ENCODE results near the gene ZBTB5. TPM values are rescaled to one million over a fixed set of nuclear protein-coding genes. Genes with fewer than 3 reads are reported as not detected.
A peak's percentile ranks its signal among the peaks of the same experiment; 100 is the strongest.
"Not testable (repeated sequence)": the region's sequence is repeated elsewhere in the genome, so short reads cannot be mapped to it uniquely, and the experiment has no call there.

Gene ZBTB5, protein sequence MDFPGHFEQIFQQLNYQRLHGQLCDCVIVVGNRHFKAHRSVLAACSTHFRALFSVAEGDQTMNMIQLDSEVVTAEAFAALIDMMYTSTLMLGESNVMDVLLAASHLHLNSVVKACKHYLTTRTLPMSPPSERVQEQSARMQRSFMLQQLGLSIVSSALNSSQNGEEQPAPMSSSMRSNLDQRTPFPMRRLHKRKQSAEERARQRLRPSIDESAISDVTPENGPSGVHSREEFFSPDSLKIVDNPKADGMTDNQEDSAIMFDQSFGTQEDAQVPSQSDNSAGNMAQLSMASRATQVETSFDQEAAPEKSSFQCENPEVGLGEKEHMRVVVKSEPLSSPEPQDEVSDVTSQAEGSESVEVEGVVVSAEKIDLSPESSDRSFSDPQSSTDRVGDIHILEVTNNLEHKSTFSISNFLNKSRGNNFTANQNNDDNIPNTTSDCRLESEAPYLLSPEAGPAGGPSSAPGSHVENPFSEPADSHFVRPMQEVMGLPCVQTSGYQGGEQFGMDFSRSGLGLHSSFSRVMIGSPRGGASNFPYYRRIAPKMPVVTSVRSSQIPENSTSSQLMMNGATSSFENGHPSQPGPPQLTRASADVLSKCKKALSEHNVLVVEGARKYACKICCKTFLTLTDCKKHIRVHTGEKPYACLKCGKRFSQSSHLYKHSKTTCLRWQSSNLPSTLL
- 7.7 and 8.8 TPM in 2 replicates for total RNA-seq (2021)
- percentile 83 among the genes with signal in this experiment for Bru-seq, nascent RNA
- percentile 80 among the genes with signal in this experiment for BruChase-seq, experiment 1, labeled RNA remaining after a 2-hour chase
- BruChase-seq, experiment 2, labeled RNA remaining after a 6-hour chase = percentile 46 among the genes with signal in this experiment
- long read RNA-seq, partial matches to known transcripts = 3 of 4 reads
- long read RNA-seq, other reads (novel, unspliced or antisense) = 1 of 4 reads

DNA sequence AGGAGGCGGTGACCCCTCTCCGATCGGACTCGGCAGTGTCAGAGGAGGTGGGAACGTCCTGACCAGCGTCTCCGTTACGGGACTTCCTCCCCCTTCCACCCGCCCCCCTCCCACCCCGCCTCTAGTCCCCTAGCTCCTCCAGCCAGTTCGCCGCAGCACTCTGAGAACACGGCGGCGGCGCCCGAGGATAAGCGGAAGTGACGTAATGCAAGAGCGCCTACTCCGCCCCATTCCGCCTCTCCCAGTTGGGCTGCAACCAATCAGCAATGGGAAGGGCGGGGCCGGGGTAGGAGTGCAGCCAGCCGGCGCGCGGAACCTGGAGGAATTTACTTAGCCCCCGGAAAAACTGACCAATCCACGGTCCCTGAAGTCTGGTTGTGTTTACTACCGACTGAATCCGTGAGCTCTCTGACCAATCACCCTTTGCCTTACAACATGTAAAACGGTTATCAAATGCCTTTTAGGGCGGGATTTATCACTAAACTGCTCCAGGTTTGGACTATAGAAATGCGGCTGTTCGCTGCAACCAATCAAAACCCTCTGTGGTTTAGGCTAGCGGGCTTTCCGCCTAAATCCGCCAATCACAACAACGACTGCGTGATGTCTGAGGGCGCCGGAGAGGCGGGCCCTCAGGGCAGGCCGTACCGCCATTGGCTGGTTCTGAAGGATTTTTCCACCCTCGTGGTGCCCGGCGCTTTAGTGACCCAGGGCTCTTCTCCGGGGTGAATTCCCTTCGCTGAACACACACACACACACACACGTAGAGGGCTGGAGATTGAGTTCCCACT lies at the start of gene ZBTB5:
Gene ZBTB5, minus strand, starts transcription at position 202 of the 788 bp plus-strand sequence. CDS start 22,899 bp downstream, outside the sequence.
- Histone ChIP-seq H3K36me3 (ENCODE audit: low read depth) (no peaks in the 10 kb centered on the region), H2AFZ (peak within 1 kb of the TSS; percentile 92), H3F3A (ENCODE audit: insufficient read depth, low read depth) (peaks cover 27% of the 10 kb centered on the region), H3K9me2 (ENCODE audit: insufficient read depth) (no peaks in the 10 kb centered on the region), H3K4me3 (peak within 1 kb of the TSS; percentile 92), H3K4me2 (peak within 1 kb of the TSS; percentile 99), H3K4me1 (replicated peaks; ENCODE audit: insufficient read depth) (peaks cover 21% of the 10 kb centered on the region), H3K79me2 (ENCODE audit: low read depth) (peaks cover 42% of the 10 kb centered on the region), H4K20me1 (ENCODE audit: insufficient read depth) (peaks cover 7% of the 10 kb centered on the region; the same call in 1 of the 2 replicates), H3K9me3 (ENCODE audit: insufficient read depth, low read depth) (no peaks in the 10 kb centered on the region), H3K27ac (peak within 1 kb of the TSS; percentile 81), H3K27me3 (ENCODE audit: insufficient read depth, low read depth) (no peaks in the 10 kb centered on the region)
- CTCF ChIA-PET = interaction anchor here (0.6 to 1.8 kb wide), 3 partner anchors 16 to 573 kb away, joined by 3 to 5 read pairs (median 3); no protein-coding TSS in a partner anchor
- intact Hi-C loops (cut with micrococcal nuclease; ENCODE audit: unreplicated experiment) = loop anchor here (2.0 kb wide), 2 partner anchors 43 to 53 kb away; partner anchors contain the start of gene GRHPR
- DNase-seq = peak; percentile 95 to 96
- TF ChIP-seq, protein P1, sequence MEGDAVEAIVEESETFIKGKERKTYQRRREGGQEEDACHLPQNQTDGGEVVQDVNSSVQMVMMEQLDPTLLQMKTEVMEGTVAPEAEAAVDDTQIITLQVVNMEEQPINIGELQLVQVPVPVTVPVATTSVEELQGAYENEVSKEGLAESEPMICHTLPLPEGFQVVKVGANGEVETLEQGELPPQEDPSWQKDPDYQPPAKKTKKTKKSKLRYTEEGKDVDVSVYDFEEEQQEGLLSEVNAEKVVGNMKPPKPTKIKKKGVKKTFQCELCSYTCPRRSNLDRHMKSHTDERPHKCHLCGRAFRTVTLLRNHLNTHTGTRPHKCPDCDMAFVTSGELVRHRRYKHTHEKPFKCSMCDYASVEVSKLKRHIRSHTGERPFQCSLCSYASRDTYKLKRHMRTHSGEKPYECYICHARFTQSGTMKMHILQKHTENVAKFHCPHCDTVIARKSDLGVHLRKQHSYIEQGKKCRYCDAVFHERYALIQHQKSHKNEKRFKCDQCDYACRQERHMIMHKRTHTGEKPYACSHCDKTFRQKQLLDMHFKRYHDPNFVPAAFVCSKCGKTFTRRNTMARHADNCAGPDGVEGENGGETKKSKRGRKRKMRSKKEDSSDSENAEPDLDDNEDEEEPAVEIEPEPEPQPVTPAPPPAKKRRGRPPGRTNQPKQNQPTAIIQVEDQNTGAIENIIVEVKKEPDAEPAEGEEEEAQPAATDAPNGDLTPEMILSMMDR (conservative IDR thresholded peaks at IDR 0.05) = no peak
- no peak for TF ChIP-seq EZH2 (IDR thresholded peaks at IDR 0.05; ENCODE audit: low read depth)
- POLR2A ChIA-PET (ENCODE audit: unreplicated experiment) = interaction anchor here (0.6 to 0.7 kb wide), 6 partner anchors 16 to 558 kb away, joined by 6 to 17 read pairs (median 8); no protein-coding TSS in a partner anchor
- no TSS peak for BruUV-seq (replicated peaks)

DNA sequence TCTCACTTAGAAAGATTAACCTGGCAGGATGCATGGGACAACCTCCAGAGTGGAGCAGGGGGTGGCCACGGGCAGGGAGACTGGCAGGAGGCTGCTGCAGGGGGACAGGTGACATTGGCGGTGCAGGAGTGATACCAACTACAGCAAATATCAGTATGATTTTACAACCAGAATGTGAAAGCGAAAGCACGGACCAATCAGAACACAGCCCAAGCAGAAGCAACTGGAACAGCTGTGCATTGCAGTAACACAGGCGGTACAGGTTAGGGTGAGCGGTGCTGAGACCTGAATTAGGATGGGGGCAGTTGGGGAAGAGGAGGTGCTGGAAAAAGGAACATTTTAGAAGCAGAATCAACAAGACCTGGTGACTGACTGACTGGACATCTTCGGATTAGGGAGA lies 49.7 kb upstream of the ZBTB5 start:
- Histone ChIP-seq H2AFZ (no peak overlapping the region), H3F3A (ENCODE audit: insufficient read depth, low read depth) (no peaks in the 10 kb centered on the region), H3K4me1 (replicated peaks; ENCODE audit: insufficient read depth) (no peaks in the 10 kb centered on the region), H4K20me1 (ENCODE audit: insufficient read depth) (no peaks in the 10 kb centered on the region), H3K4me3 (no peak overlapping the region), H3K9me3 (ENCODE audit: insufficient read depth, low read depth) (no peaks in the 10 kb centered on the region), H3K27ac (no peak overlapping the region), H3K9me2 (ENCODE audit: insufficient read depth) (no peaks in the 10 kb centered on the region), H3K79me2 (ENCODE audit: low read depth) (no peaks in the 10 kb centered on the region), H3K36me3 (ENCODE audit: low read depth) (no peaks in the 10 kb centered on the region), H3K4me2 (no peak overlapping the region), H3K27me3 (ENCODE audit: insufficient read depth, low read depth) (no peaks in the 10 kb centered on the region)
- ChIA-PET CTCF (no interaction called here), POLR2A (ENCODE audit: unreplicated experiment) (no interaction called here)
- TF ChIP-seq, protein P1 (conservative IDR thresholded peaks at IDR 0.05) = no peak
- TF ChIP-seq EZH2 (IDR thresholded peaks at IDR 0.05; ENCODE audit: low read depth) = no peak
- intact Hi-C loops (cut with micrococcal nuclease; ENCODE audit: unreplicated experiment) = no loop called here
- DNase-seq = no peak
- BruUV-seq (replicated peaks) = no TSS peak

DNA sequence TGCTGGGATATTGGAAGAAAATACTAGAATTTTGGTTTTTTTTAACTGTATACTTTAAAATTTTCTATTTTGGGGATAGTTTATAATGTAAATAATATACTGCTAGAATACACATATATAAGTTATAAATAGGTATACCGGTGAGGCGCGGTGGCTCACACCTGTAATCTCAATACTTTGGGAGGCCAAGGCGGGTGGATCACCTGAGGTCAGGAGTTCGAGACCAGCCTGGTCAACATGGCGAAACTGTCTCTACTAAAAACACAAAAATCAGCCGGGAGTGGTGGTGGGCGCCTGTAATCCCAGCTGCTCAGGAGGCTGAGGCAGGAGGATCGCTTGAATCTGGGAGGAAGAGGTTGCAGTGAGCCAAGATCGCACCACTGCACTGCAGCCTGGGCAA lies 49.2 kb upstream of the ZBTB5 start:
- DNase-seq; BruUV-seq (replicated peaks); H3K36me3 ChIP-seq (ENCODE audit: low read depth); intact Hi-C loops (cut with micrococcal nuclease; ENCODE audit: unreplicated experiment); H3K4me2 ChIP-seq; H3K4me1 ChIP-seq (replicated peaks; ENCODE audit: insufficient read depth); CTCF ChIA-PET; H3K27ac ChIP-seq; H3K4me3 ChIP-seq; H3K27me3 ChIP-seq (ENCODE audit: insufficient read depth, low read depth); H2AFZ ChIP-seq; H3K9me2 ChIP-seq (ENCODE audit: insufficient read depth); H3K79me2 ChIP-seq (ENCODE audit: low read depth); H3F3A ChIP-seq (ENCODE audit: insufficient read depth, low read depth); H4K20me1 ChIP-seq (ENCODE audit: insufficient read depth); POLR2A ChIA-PET (ENCODE audit: unreplicated experiment); H3K9me3 ChIP-seq (ENCODE audit: insufficient read depth, low read depth): not testable (repeated sequence)

All from PC-9 (cell line).